Measurements from ENCODE around the gene SNUPN.
"Not testable (repeated sequence)": the region's sequence is repeated elsewhere in the genome, so short reads cannot be mapped to it uniquely, and the experiment has no call there.

GRCh38 chr15:75586422-75586821 is 39.1 kb downstream of the SNUPN start:
- TF ChIP-seq EP300, CTCF (IDR thresholded peaks at IDR 0.05): not testable (repeated sequence)
